ENCODE measurements around the gene HOXC5. TPM values are rescaled to one million over a fixed set of nuclear protein-coding genes. Genes with fewer than 3 reads are reported as not detected.

Gene HOXC5
- total RNA-seq, 1 experiment from 2014 or later, result 5.0 TPM

GRCh38 chr12:54024581-54025305, 8.1 kb upstream of the HOXC5 start:
- no TSS peak for BruUV-seq (replicated peaks)
- in situ Hi-C loops (cut with HindIII; ENCODE audit: low pct_unique_long_range_greater_than_20kb, low sequenced_read_pairs) (no loop called here), intact Hi-C loops (cut with micrococcal nuclease; ENCODE audit: unreplicated experiment) (no loop called here)
- peak; percentile 3; the same call in 1 of the 2 replicates for ATAC-seq
- POLR2A ChIA-PET, result interaction anchor here (0.6 kb wide), 3 partner anchors 15 to 277 kb away, joined by 7 to 10 read pairs (median 8); no protein-coding TSS in a partner anchor
- H3K27ac ChIP-seq (ENCODE audit: low read length), result peak overlapping the region; percentile 95
- H3K27me3 ChIP-seq (ENCODE audit: control insufficient read depth, insufficient read depth, low read length), result no peaks in the 10 kb centered on the region
- CTCF ChIA-PET, result interaction anchor here (0.6 to 2.1 kb wide), 2 partner anchors 40 to 101 kb away, joined by 3 to 10 read pairs; partner anchors contain the start of gene HOXC10
- H3K4me3 ChIP-seq (ENCODE audit: low read depth in 2 of 2, low read length in 2 of 2), result peak overlapping the region; percentile 27 to 39
- no peak for DNase-seq (ENCODE audit: low read depth, low spot score)
- TF ChIP-seq, protein P1, sequence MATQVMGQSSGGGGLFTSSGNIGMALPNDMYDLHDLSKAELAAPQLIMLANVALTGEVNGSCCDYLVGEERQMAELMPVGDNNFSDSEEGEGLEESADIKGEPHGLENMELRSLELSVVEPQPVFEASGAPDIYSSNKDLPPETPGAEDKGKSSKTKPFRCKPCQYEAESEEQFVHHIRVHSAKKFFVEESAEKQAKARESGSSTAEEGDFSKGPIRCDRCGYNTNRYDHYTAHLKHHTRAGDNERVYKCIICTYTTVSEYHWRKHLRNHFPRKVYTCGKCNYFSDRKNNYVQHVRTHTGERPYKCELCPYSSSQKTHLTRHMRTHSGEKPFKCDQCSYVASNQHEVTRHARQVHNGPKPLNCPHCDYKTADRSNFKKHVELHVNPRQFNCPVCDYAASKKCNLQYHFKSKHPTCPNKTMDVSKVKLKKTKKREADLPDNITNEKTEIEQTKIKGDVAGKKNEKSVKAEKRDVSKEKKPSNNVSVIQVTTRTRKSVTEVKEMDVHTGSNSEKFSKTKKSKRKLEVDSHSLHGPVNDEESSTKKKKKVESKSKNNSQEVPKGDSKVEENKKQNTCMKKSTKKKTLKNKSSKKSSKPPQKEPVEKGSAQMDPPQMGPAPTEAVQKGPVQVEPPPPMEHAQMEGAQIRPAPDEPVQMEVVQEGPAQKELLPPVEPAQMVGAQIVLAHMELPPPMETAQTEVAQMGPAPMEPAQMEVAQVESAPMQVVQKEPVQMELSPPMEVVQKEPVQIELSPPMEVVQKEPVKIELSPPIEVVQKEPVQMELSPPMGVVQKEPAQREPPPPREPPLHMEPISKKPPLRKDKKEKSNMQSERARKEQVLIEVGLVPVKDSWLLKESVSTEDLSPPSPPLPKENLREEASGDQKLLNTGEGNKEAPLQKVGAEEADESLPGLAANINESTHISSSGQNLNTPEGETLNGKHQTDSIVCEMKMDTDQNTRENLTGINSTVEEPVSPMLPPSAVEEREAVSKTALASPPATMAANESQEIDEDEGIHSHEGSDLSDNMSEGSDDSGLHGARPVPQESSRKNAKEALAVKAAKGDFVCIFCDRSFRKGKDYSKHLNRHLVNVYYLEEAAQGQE (IDR thresholded peaks at IDR 0.05; ENCODE audit: insufficient read depth in 1 of 2, low read depth in 2 of 2, low read length in 1 of 2), result no peak
- TF ChIP-seq POLR2AphosphoS5 (IDR thresholded peaks at IDR 0.05; ENCODE audit: low read depth, low read length), result no peak
- TF ChIP-seq TCF7L2 (IDR thresholded peaks at IDR 0.05; ENCODE audit: low read depth, low read length), result 0 out of 2 replicates have a peak, but pooled peaks have one; percentile 18
- H3K4me1 ChIP-seq (ENCODE audit: control insufficient read depth, insufficient read depth, low read length), result peaks cover 94% of the 10 kb centered on the region
- H3K9me3 ChIP-seq (ENCODE audit: control insufficient read depth, insufficient read depth, low read depth, low read length), result no peaks in the 10 kb centered on the region
- no peaks in the 10 kb centered on the region for H3K36me3 ChIP-seq (ENCODE audit: control insufficient read depth, insufficient read depth, low read length)

GRCh38 chr12:54025499-54026405, 7.1 kb upstream of the HOXC5 start:
- in situ Hi-C loops (cut with HindIII; ENCODE audit: low pct_unique_long_range_greater_than_20kb, low sequenced_read_pairs), result no loop called here
- POLR2A ChIA-PET, result interaction anchor here (0.6 to 0.7 kb wide), 3 partner anchors 8 to 278 kb away, joined by 3 to 17 read pairs (median 8); no protein-coding TSS in a partner anchor
- peaks cover 4% of the 10 kb centered on the region; the same call in 1 of the 2 replicates for H3K36me3 ChIP-seq (ENCODE audit: control insufficient read depth, insufficient read depth, low read length)

More at GRCh38 chr12:54025499-54026405, 7.1 kb upstream of the HOXC5 start:
- intact Hi-C loops (cut with micrococcal nuclease; ENCODE audit: unreplicated experiment), result no loop called here
- no peak for TF ChIP-seq TCF7L2 (IDR thresholded peaks at IDR 0.05; ENCODE audit: low read depth, low read length)
- TF ChIP-seq, protein P2, sequence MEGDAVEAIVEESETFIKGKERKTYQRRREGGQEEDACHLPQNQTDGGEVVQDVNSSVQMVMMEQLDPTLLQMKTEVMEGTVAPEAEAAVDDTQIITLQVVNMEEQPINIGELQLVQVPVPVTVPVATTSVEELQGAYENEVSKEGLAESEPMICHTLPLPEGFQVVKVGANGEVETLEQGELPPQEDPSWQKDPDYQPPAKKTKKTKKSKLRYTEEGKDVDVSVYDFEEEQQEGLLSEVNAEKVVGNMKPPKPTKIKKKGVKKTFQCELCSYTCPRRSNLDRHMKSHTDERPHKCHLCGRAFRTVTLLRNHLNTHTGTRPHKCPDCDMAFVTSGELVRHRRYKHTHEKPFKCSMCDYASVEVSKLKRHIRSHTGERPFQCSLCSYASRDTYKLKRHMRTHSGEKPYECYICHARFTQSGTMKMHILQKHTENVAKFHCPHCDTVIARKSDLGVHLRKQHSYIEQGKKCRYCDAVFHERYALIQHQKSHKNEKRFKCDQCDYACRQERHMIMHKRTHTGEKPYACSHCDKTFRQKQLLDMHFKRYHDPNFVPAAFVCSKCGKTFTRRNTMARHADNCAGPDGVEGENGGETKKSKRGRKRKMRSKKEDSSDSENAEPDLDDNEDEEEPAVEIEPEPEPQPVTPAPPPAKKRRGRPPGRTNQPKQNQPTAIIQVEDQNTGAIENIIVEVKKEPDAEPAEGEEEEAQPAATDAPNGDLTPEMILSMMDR (IDR thresholded peaks at IDR 0.05), result peak; percentile 11
- H3K27ac ChIP-seq (ENCODE audit: low read length), result peak overlapping the region; percentile 95
- CTCF ChIA-PET, result interaction anchor here (1.5 to 2.1 kb wide), 2 partner anchors 17 to 41 kb away, joined by 5 to 10 read pairs; partner anchors contain the start of genes HOXC10 and HOXC8
- BruUV-seq (replicated peaks), result no TSS peak
- peak overlapping the region; percentile 9 to 39; a peak in 3 of 4 replicates for H3K4me3 ChIP-seq (ENCODE audit: low read depth in 2 of 2, low read length in 2 of 2)
- peaks cover 93% of the 10 kb centered on the region for H3K4me1 ChIP-seq (ENCODE audit: control insufficient read depth, insufficient read depth, low read length)
- no peaks in the 10 kb centered on the region for H3K9me3 ChIP-seq (ENCODE audit: control insufficient read depth, insufficient read depth, low read depth, low read length)
- ATAC-seq (no peak), DNase-seq (ENCODE audit: low read depth, low spot score) (no peak)
- H3K27me3 ChIP-seq (ENCODE audit: control insufficient read depth, insufficient read depth, low read length), result no peaks in the 10 kb centered on the region

All from Panc1 (cell line).